K562 treated with DMSO at 1 percent for 24 hours (cell line): Measurements from ENCODE around the gene RAI2. TPM values are rescaled to one million over a fixed set of nuclear protein-coding genes. Genes with fewer than 3 reads are reported as not detected.

ENCODE experiments used
- total RNA-seq: library from RNA; unstranded; fragments of 300-600 nt; gene quantifications from 2 replicates; pipeline ENCODE4 v1.2.3, GENCODE V29; 2022; ENCODE audit warnings: low read depth; ENCODE audit not compliant: insufficient read depth

Gene RAI2
- total RNA-seq, result not detected in 2 replicates

GRCh38 chrX:17860811-17861488 lies at the start of gene RAI2:
RAI2 (minus strand) TSS chrX:17861298; CDS start chrX:17802010, 59,288 bp downstream.

Other genes starting within 250 kb of the RAI2 start
- not detected in 2 replicates for gene SCML1, start 123.8 kb downstream of the RAI2 start, total RNA-seq